SH-SY5Y (cell line): Measurements from ENCODE around the gene GRIK3.

Source experiments
- GATA2 ChIP-seq: IDR thresholded peaks from 2 replicates; pipeline ENCODE4 v1.6.1; 2011; ENCODE audit warnings: mild to moderate bottlenecking, low read depth, low read length
- GATA3 ChIP-seq: IDR thresholded peaks from 2 replicates; pipeline ENCODE4 v1.6.1; 2011; ENCODE audit warnings: low read depth, mild to moderate bottlenecking, low read length, moderate library complexity

GRCh38 chr1:36853638-36854037 is 180.7 kb downstream of the GRIK3 start:
- TF ChIP-seq GATA3 (no peak), GATA2 (no peak)
